Stomach (tissue), 4 donors: ENCODE results near the gene ITGA1.

Experiments
- POLR2AphosphoS5 ChIP-seq, 3 donors: sonication (generic); formaldehyde crosslinking; IDR thresholded peaks; one replicate each; pipeline ENCODE4 v1.6.1; 2016; ENCODE audit warnings: antibody characterized with exemption in 3 of 3
- TF ChIP-seq, protein P1 (sequence below), 7 experiments: fragments of 450-650 bp in 4 of 7; fragments of 200-600 bp in 3 of 7; sonication (generic) in 3 of 7; IDR thresholded peaks; one replicate each; pipeline ENCODE4 v1.5.1; 2016 to 2019; ENCODE audit warnings: antibody characterized with exemption in 7 of 7, control low read depth in 2 of 7, mild to moderate bottlenecking in 1 of 7

GRCh38 chr5:53003144-53003543 lies 215.4 kb downstream of the ITGA1 start:
- TF ChIP-seq, protein P1, sequence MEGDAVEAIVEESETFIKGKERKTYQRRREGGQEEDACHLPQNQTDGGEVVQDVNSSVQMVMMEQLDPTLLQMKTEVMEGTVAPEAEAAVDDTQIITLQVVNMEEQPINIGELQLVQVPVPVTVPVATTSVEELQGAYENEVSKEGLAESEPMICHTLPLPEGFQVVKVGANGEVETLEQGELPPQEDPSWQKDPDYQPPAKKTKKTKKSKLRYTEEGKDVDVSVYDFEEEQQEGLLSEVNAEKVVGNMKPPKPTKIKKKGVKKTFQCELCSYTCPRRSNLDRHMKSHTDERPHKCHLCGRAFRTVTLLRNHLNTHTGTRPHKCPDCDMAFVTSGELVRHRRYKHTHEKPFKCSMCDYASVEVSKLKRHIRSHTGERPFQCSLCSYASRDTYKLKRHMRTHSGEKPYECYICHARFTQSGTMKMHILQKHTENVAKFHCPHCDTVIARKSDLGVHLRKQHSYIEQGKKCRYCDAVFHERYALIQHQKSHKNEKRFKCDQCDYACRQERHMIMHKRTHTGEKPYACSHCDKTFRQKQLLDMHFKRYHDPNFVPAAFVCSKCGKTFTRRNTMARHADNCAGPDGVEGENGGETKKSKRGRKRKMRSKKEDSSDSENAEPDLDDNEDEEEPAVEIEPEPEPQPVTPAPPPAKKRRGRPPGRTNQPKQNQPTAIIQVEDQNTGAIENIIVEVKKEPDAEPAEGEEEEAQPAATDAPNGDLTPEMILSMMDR (IDR thresholded peaks at IDR 0.05), result no peak
- TF ChIP-seq POLR2AphosphoS5 (IDR thresholded peaks at IDR 0.05), result no peak
